Stomach (tissue), 4 donors: ENCODE measurements around the gene SLC39A8.

Experiments
- EP300 ChIP-seq: sonication (generic); formaldehyde crosslinking; IDR thresholded peaks from one replicate; pipeline ENCODE4 v1.6.1; 2017; ENCODE audit warnings: antibody characterized with exemption
- POLR2A ChIP-seq, 4 donors: fragments of 450-650 bp; IDR thresholded peaks; one replicate each; pipeline ENCODE4 v1.6.1; 2016; ENCODE audit warnings: antibody characterized with exemption in 4 of 4, control low read depth in 2 of 4, mild to moderate bottlenecking in 1 of 4, moderate library complexity in 1 of 4
- POLR2AphosphoS5 ChIP-seq, 3 donors: sonication (generic); formaldehyde crosslinking; IDR thresholded peaks; one replicate each; pipeline ENCODE4 v1.6.1; 2016; ENCODE audit warnings: antibody characterized with exemption in 3 of 3
- TF ChIP-seq, protein P1 (sequence below), 7 experiments: fragments of 450-650 bp in 4 of 7; fragments of 200-600 bp in 3 of 7; sonication (generic) in 3 of 7; IDR thresholded peaks; one replicate each; pipeline ENCODE4 v1.5.1; 2016 to 2019; ENCODE audit warnings: antibody characterized with exemption in 7 of 7, control low read depth in 2 of 7, mild to moderate bottlenecking in 1 of 7

DNA sequence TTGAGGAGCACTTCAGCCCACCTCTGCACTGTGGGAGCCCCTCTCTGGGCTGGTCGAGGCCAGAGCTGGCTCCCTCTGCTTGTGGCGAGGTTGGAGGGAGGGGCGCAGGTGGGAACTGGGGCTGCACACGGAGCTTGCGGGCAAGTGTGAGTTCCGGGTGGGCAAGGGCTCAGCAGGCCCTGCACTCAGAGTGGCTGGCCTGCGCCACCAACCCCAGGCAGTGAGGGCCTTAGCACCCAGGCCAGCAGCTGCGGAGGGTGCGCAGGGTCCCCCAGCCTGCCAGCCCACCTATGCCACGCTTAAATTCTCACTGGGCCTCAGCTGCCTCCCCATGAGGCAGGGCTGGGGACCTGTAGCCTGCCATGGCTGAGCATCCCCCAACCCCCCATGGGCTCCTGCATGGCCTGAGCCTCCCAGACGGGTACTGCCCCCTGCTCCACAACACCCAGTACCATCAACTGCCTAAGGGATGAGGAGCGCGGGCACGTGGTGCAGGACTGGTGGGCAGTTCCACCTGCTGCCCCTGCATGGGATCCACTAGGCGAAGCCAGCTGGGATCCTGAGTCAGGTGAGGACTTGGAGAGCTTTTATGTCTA lies 110.9 kb downstream of the SLC39A8 start:
- TF ChIP-seq, protein P1, sequence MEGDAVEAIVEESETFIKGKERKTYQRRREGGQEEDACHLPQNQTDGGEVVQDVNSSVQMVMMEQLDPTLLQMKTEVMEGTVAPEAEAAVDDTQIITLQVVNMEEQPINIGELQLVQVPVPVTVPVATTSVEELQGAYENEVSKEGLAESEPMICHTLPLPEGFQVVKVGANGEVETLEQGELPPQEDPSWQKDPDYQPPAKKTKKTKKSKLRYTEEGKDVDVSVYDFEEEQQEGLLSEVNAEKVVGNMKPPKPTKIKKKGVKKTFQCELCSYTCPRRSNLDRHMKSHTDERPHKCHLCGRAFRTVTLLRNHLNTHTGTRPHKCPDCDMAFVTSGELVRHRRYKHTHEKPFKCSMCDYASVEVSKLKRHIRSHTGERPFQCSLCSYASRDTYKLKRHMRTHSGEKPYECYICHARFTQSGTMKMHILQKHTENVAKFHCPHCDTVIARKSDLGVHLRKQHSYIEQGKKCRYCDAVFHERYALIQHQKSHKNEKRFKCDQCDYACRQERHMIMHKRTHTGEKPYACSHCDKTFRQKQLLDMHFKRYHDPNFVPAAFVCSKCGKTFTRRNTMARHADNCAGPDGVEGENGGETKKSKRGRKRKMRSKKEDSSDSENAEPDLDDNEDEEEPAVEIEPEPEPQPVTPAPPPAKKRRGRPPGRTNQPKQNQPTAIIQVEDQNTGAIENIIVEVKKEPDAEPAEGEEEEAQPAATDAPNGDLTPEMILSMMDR (IDR thresholded peaks at IDR 0.05): no peak
- no peak for TF ChIP-seq POLR2A (IDR thresholded peaks at IDR 0.05)
- TF ChIP-seq POLR2AphosphoS5 (IDR thresholded peaks at IDR 0.05): no peak
- no peak for TF ChIP-seq EP300
